ENCODE results near the gene MGAT4B.

- TF ChIP-seq, protein P1, sequence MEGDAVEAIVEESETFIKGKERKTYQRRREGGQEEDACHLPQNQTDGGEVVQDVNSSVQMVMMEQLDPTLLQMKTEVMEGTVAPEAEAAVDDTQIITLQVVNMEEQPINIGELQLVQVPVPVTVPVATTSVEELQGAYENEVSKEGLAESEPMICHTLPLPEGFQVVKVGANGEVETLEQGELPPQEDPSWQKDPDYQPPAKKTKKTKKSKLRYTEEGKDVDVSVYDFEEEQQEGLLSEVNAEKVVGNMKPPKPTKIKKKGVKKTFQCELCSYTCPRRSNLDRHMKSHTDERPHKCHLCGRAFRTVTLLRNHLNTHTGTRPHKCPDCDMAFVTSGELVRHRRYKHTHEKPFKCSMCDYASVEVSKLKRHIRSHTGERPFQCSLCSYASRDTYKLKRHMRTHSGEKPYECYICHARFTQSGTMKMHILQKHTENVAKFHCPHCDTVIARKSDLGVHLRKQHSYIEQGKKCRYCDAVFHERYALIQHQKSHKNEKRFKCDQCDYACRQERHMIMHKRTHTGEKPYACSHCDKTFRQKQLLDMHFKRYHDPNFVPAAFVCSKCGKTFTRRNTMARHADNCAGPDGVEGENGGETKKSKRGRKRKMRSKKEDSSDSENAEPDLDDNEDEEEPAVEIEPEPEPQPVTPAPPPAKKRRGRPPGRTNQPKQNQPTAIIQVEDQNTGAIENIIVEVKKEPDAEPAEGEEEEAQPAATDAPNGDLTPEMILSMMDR (IDR thresholded peaks at IDR 0.05) = no peak
- TF ChIP-seq POLR2A (IDR thresholded peaks at IDR 0.05) = no peak
Measured at GRCh38 chr5:179778591-179778990, 28.1 kb downstream of the MGAT4B start.
